IMR-90 (cell line): ENCODE data around the gene MAB21L4. TPM values are rescaled to one million over a fixed set of nuclear protein-coding genes. Genes with fewer than 3 reads are reported as not detected.

Experiments
- ATAC-seq: fragments of 200-7000 bp; cut with Tn5 transposase; 2 replicates; pipeline ENCODE4 v1.9.1; 2020; ENCODE audit warnings: low read depth, mild to moderate bottlenecking, moderate library complexity
- BruUV-seq: library from RNA; stranded (reverse); fragments of 400-500 nt; replicated peaks from 2 replicates; lab custom pipeline; 2021; lab: Mats Ljungman, UMichigan
- CTCF ChIA-PET: fragments of 300-600 bp; formaldehyde crosslinking; extraction: SDS; loops from one replicate; lab custom pipeline; 2021; ENCODE audit warnings: antibody characterized with exemption; lab: Yijun Ruan, JAX
- POLR2A ChIA-PET: fragments of 300-600 bp; sonication (Branson Sonifier 250); formaldehyde crosslinking; loops from one replicate; lab custom pipeline; 2022; ENCODE audit warnings: antibody characterized with exemption; ENCODE audit not compliant: unreplicated experiment; lab: Charles Lee
- DNase-seq: peaks from one replicate; pipeline ENCODE4 v3.0.0; 2013
- H2AFZ ChIP-seq: replicated peaks from 2 replicates; pipeline ENCODE3; 2013; ENCODE audit warnings: low read length, mild to moderate bottlenecking; ENCODE audit not compliant: poor library complexity
- H2AK5ac ChIP-seq: 2 replicates; pipeline ENCODE4 v1.6.1; 2013; ENCODE audit warnings: low read depth, low read length, inconsistent platforms
- H2AK9ac ChIP-seq: replicated peaks from 2 replicates; pipeline ENCODE3; 2013; ENCODE audit warnings: mild to moderate bottlenecking, low read depth, low read length, moderate library complexity; ENCODE audit not compliant: poor library complexity
- H2BK120ac ChIP-seq: 2 replicates; pipeline ENCODE4 v1.6.1; 2013; ENCODE audit warnings: low read depth, low read length, inconsistent platforms
- H2BK15ac ChIP-seq: 3 replicates; pipeline ENCODE4 v1.6.1; 2013; ENCODE audit warnings: low read depth, low read length, inconsistent platforms
- H2BK20ac ChIP-seq: 2 replicates; pipeline ENCODE4 v1.6.1; 2013; ENCODE audit warnings: low read depth, mild to moderate bottlenecking, inconsistent platforms, low read length, moderate library complexity
- H2BK5ac ChIP-seq: 2 replicates; pipeline ENCODE4 v1.6.1; 2013; ENCODE audit warnings: mild to moderate bottlenecking, low read depth, low read length, inconsistent platforms; ENCODE audit not compliant: poor library complexity, severe bottlenecking
- H3K14ac ChIP-seq: replicated peaks from 2 replicates; pipeline ENCODE4 v1.6.1; 2013; ENCODE audit warnings: low read depth, low read length, inconsistent platforms
- H3K18ac ChIP-seq: 2 replicates; pipeline ENCODE4 v1.6.1; 2013; ENCODE audit warnings: low read depth, low read length, control low read depth
- H3K23ac ChIP-seq: 2 replicates; pipeline ENCODE4 v1.6.1; 2013; ENCODE audit warnings: low read depth, low read length, inconsistent platforms
- H3K27ac ChIP-seq: 2 replicates; pipeline ENCODE4 v1.5.1; 2013; ENCODE audit warnings: mild to moderate bottlenecking, control low read depth, low read length; ENCODE audit not compliant: insufficient read depth
- H3K27me3 ChIP-seq: 2 replicates; pipeline ENCODE4 v1.6.1; 2013; ENCODE audit warnings: low read length; ENCODE audit not compliant: control insufficient read depth, insufficient read depth
- H3K36me3 ChIP-seq: 2 replicates; pipeline ENCODE4 v1.6.1; 2013; ENCODE audit warnings: low read length, mixed read lengths; ENCODE audit not compliant: control insufficient read depth, insufficient read depth
- H3K4ac ChIP-seq: 2 replicates; pipeline ENCODE4 v1.6.1; 2013; ENCODE audit warnings: low read depth, low read length, inconsistent platforms
- H3K4me1 ChIP-seq: 2 replicates; pipeline ENCODE4 v1.6.1; 2013; ENCODE audit warnings: low read length, mixed read lengths; ENCODE audit not compliant: control insufficient read depth, insufficient read depth
- H3K4me2 ChIP-seq: 2 replicates; pipeline ENCODE4 v1.6.1; 2013; ENCODE audit warnings: low read depth, mild to moderate bottlenecking, control low read depth, low read length, moderate library complexity
- H3K4me3 ChIP-seq: 2 replicates; pipeline ENCODE4 v1.5.1; 2013; ENCODE audit warnings: low read depth, mild to moderate bottlenecking, control low read depth, low read length, moderate library complexity; ENCODE audit not compliant: insufficient read depth
- H3K56ac ChIP-seq: 2 replicates; pipeline ENCODE4 v1.6.1; 2013; ENCODE audit warnings: low read length, inconsistent platforms; ENCODE audit not compliant: insufficient read depth; ENCODE audit errors: extremely low read depth
- H3K79me1 ChIP-seq, 2 experiments: 2 replicates each; pipeline ENCODE4 v1.6.1; 2013; ENCODE audit warnings: low read length in 2 of 2, inconsistent platforms in 1 of 2, low read depth in 1 of 2
- H3K9ac ChIP-seq: 2 replicates; pipeline ENCODE4 v1.6.1; 2013; ENCODE audit warnings: low read depth, low read length, control low read depth
- H3K9me1 ChIP-seq: 2 replicates; pipeline ENCODE4 v1.6.1; 2013; ENCODE audit warnings: low read length, inconsistent platforms; ENCODE audit not compliant: insufficient read depth
- H3K9me3 ChIP-seq: 2 replicates; pipeline ENCODE4 v1.6.1; 2013; ENCODE audit warnings: low read length; ENCODE audit not compliant: control insufficient read depth, insufficient read depth
- H4K20me1 ChIP-seq: 2 replicates; pipeline ENCODE4 v1.6.1; 2013; ENCODE audit warnings: low read length, inconsistent platforms; ENCODE audit not compliant: insufficient read depth
- H4K5ac ChIP-seq: 2 replicates; pipeline ENCODE4 v1.6.1; 2013; ENCODE audit warnings: mild to moderate bottlenecking, low read depth, low read length, control low read depth
- H4K8ac ChIP-seq, 2 experiments: 2 replicates each; pipeline ENCODE4 v1.6.1; 2013; ENCODE audit warnings: low read depth in 2 of 2, low read length in 2 of 2, control low read depth in 1 of 2, inconsistent platforms in 1 of 2
- H4K91ac ChIP-seq: 2 replicates; pipeline ENCODE4 v1.6.1; 2013; ENCODE audit warnings: low read depth, low read length, inconsistent platforms; ENCODE audit not compliant: insufficient read depth
- BHLHE40 ChIP-seq: fragments of 150-350 bp; IDR thresholded peaks from 2 replicates; pipeline ENCODE4 v1.6.1; 2016; ENCODE audit warnings: mild to moderate bottlenecking, low read depth, low read length
- CEBPB ChIP-seq: IDR thresholded peaks from 2 replicates; pipeline ENCODE4 v1.6.1; 2012; ENCODE audit warnings: low read depth, low read length, improper control_type of control experiment
- CHD1 ChIP-seq: IDR thresholded peaks from 2 replicates; pipeline ENCODE4 v1.6.1; 2012; ENCODE audit warnings: low read depth, low read length, improper control_type of control experiment
- CTCF ChIP-seq: conservative IDR thresholded peaks from 2 replicates; pipeline ENCODE4 v1.5.1; 2012; ENCODE audit warnings: mild to moderate bottlenecking, low read depth, low read length, improper control_type of control experiment
- ELK1 ChIP-seq: fragments of 150-350 bp; IDR thresholded peaks from 2 replicates; pipeline ENCODE4 v1.6.1; 2016; ENCODE audit warnings: low read depth, mild to moderate bottlenecking, low read length, moderate library complexity, borderline replicate concordance
- FOS ChIP-seq: fragments of 150-350 bp; IDR thresholded peaks from 2 replicates; pipeline ENCODE4 v1.6.1; 2016; ENCODE audit warnings: low read depth, low read length
- MAFK ChIP-seq: IDR thresholded peaks from 2 replicates; pipeline ENCODE4 v1.6.1; 2012; ENCODE audit warnings: low read depth, low read length, improper control_type of control experiment
- MAZ ChIP-seq: IDR thresholded peaks from 2 replicates; pipeline ENCODE4 v1.6.1; 2012; ENCODE audit warnings: low read depth, mild to moderate bottlenecking, low read length, improper control_type of control experiment, moderate library complexity, borderline replicate concordance
- MXI1 ChIP-seq: IDR thresholded peaks from 2 replicates; pipeline ENCODE4 v1.6.1; 2012; ENCODE audit warnings: low read depth, mild to moderate bottlenecking, low read length, moderate library complexity, borderline replicate concordance
- NFE2L2 ChIP-seq: fragments of 150-350 bp; IDR thresholded peaks from 2 replicates; pipeline ENCODE4 v1.6.1; 2016; ENCODE audit warnings: low read depth, mild to moderate bottlenecking, low read length
- POLR2A ChIP-seq: IDR thresholded peaks from 2 replicates; pipeline ENCODE4 v1.6.1; 2012; ENCODE audit warnings: mild to moderate bottlenecking, low read depth, low read length
- RAD21 ChIP-seq: IDR thresholded peaks from 2 replicates; pipeline ENCODE4 v1.6.1; 2012; ENCODE audit warnings: low read length, improper control_type of control experiment
- RCOR1 ChIP-seq: IDR thresholded peaks from 2 replicates; pipeline ENCODE4 v1.6.1; 2012; ENCODE audit warnings: mild to moderate bottlenecking, low read length, improper control_type of control experiment; ENCODE audit not compliant: insufficient replicate concordance
- RFX5 ChIP-seq: IDR thresholded peaks from 2 replicates; pipeline ENCODE4 v1.8.0; 2012; ENCODE audit warnings: low read depth, mild to moderate bottlenecking, low read length, moderate library complexity
- SMC3 ChIP-seq: fragments of 150-350 bp; IDR thresholded peaks from 2 replicates; pipeline ENCODE4 v1.6.1; 2016; ENCODE audit warnings: low read depth, mild to moderate bottlenecking, antibody characterized with exemption, low read length, moderate library complexity
- USF2 ChIP-seq: fragments of 150-350 bp; IDR thresholded peaks from 2 replicates; pipeline ENCODE4 v1.6.1; 2017; ENCODE audit warnings: mild to moderate bottlenecking, antibody characterized with exemption, low read length, low read depth
- WGBS, 2 experiments: methylation state at CpG; one replicate each; pipeline versions ENCODE4 v1.1.5 to v1.1.7; 2013; ENCODE audit warnings: missing lambda C conversion rate in 2 of 2; ENCODE audit not compliant: insufficient read length in 1 of 2; ENCODE audit errors: extremely low coverage in 2 of 2; 5-methylcytosine and 5-hydroxymethylcytosine counted together
- dilution Hi-C: fragments of 300-500 bp; cut with HindIII; formaldehyde crosslinking; loops from one replicate; pipeline ENCODE4 v1.14.3; 2018; ENCODE audit warnings: low sequenced_read_pairs; ENCODE audit not compliant: unreplicated experiment
- in situ Hi-C: fragments of 300-500 bp; cut with MboI; formaldehyde crosslinking; loops from 3 replicates; pipeline ENCODE4 v1.14.3; 2019; ENCODE audit warnings: low sequenced_read_pairs, inconsistent platforms, mixed read lengths
- intact Hi-C: fragments of 100-400 bp; cut with micrococcal nuclease; formaldehyde crosslinking; loops from 2 replicates; pipeline ENCODE4 v1.10.0; 2022
- polyA plus RNA-seq, 3 experiments: library from polyadenylated mRNA; depleted of rRNA; stranded (reverse); fragments of >200 nt; gene quantifications; 2 replicates each; pipeline ENCODE4 v1.2.3, GENCODE V29; 2012; ENCODE audit warnings: low replicate concordance in 1 of 3
- total RNA-seq: library from RNA; depleted of rRNA; stranded (reverse); fragments of >200 nt; gene quantifications from 2 replicates; pipeline ENCODE4 v1.2.3, GENCODE V29; 2012

Gene MAB21L4
- total and polyA plus RNA-seq, 2 of the 4 experiments (the other 2 are of a cell fraction): not detected

GRCh38 chr2:240919161-240919781, 23.3 kb upstream of the MAB21L4 start:
- intact Hi-C loops: no loop called here
- ChIA-PET POLR2A (no interaction called here), CTCF (no interaction called here)
- Histone ChIP-seq H2AFZ (no peak overlapping the region), H3K4ac (peak overlapping the region; percentile 49; the same call in 1 of the 2 replicates), H2BK15ac (no peak overlapping the region), H3K4me1 (peaks cover 47% of the 10 kb centered on the region), H4K20me1 (no peaks in the 10 kb centered on the region), H2AK9ac (no peak overlapping the region), H3K4me2 (no peak overlapping the region), H4K5ac (no peak overlapping the region), H3K4me3 (no peak overlapping the region), H3K14ac (no peak overlapping the region), H3K9me3 (no peaks in the 10 kb centered on the region), H3K36me3 (no peaks in the 10 kb centered on the region), H3K56ac (no peak overlapping the region), H3K9ac (no peak overlapping the region), H2BK5ac (peak overlapping the region; percentile 4), H3K27ac (no peak overlapping the region), H2BK120ac (0 out of 2 replicates have a peak overlapping the region, but pooled peaks have one; percentile 96), H3K9me1 (peaks cover 19% of the 10 kb centered on the region), H4K91ac (peak overlapping the region; percentile 46), H3K27me3 (no peaks in the 10 kb centered on the region), H3K23ac (no peak overlapping the region), H3K79me1 (no peaks in the 10 kb centered on the region), H2BK20ac (no peak overlapping the region), H2AK5ac (peak overlapping the region; percentile 43; the same call in 1 of the 2 replicates), H4K8ac (no peak overlapping the region), H3K18ac (no peak overlapping the region)
- WGBS, 2 experiments: 94% methylated on average over 7 of the region's 19 CpGs; no CpG with 5 or more reads in 1 of the 2 experiments
- no peak for DNase-seq
- ATAC-seq: no peak
- in situ Hi-C loops: loop anchor here (5.0 kb wide), 1 partner anchor 68 kb away; no protein-coding TSS in a partner anchor
- TF ChIP-seq ELK1 (no peak), CTCF (no peak), MAFK (no peak), USF2 (no peak), MAZ (no peak), FOS (no peak), CEBPB (no peak), RCOR1 (no peak), MXI1 (no peak), CHD1 (no peak), RAD21 (no peak), BHLHE40 (no peak), POLR2A (no peak), RFX5 (no peak), NFE2L2 (no peak), SMC3 (no peak)
- no TSS peak for BruUV-seq
- dilution Hi-C loops: no loop called here
